ENCODE results near the gene PTPRD.

Gene PTPRD

GRCh38 chr9:9749591-9749990 lies 863.2 kb downstream of the PTPRD start:
- no peak overlapping the region for H3K9ac ChIP-seq (ENCODE audit: low read depth, low read length)
- no peaks in the 10 kb centered on the region for H3K9me3 ChIP-seq (ENCODE audit: control insufficient read depth, insufficient read depth, low read length)
- no peaks in the 10 kb centered on the region for H3K36me3 ChIP-seq (ENCODE audit: insufficient read depth, low read length)
- H3K4me1 ChIP-seq (ENCODE audit: insufficient read depth, low read length), result peaks cover 1% of the 10 kb centered on the region; the same call in 1 of the 2 replicates

DNA sequence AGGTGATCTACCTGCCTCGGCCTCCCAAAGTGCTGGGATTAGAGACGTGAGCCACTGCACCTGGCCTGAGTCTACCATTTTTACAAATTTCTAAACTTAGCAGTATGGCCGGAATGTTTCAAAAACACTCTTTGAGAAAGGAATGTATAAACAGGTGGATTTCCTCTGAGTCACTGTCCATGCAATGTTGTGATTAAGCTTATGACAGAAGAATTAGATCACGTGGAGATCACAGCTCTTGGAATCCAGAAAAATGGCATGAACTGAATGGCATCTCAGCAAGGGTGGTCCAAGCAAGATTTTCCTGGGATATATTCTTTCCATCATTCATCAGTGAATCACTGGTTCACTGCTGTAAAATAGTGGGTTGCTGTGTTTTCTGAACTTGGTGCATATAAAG lies 865.0 kb downstream of the PTPRD start:
- no peak overlapping the region for H3K9ac ChIP-seq (ENCODE audit: low read depth, low read length)

DNA sequence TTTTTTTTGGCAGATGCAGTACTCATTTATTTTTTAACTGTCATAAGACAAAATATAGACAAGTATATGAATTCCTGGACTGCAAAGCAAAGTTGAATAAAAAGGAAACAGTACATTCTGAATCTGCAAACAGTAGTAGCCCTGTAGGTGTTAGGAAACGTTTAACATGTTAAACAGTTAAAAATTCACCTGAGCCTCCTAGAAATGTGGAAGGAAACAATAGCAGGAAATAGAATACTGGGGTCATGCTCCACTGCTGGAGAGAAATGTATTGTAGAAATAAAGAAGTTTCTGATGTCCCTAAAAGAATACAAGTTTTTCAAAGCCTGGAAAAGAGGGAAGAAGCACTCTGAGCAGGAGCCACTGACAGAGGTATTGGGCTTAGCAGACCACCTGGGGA lies 866.0 kb downstream of the PTPRD start:
- Histone ChIP-seq H3K36me3 (ENCODE audit: insufficient read depth, low read length) (no peaks in the 10 kb centered on the region), H3K9ac (ENCODE audit: low read depth, low read length) (no peak overlapping the region), H3K4me1 (ENCODE audit: insufficient read depth, low read length) (no peaks in the 10 kb centered on the region), H3K9me3 (ENCODE audit: control insufficient read depth, insufficient read depth, low read length) (no peaks in the 10 kb centered on the region)

More for the DNA sequence above, 865.0 kb downstream of the PTPRD start:
- Histone ChIP-seq H3K9me3 (ENCODE audit: control insufficient read depth, insufficient read depth, low read length) (no peaks in the 10 kb centered on the region), H3K4me1 (ENCODE audit: insufficient read depth, low read length) (no peaks in the 10 kb centered on the region), H3K36me3 (ENCODE audit: insufficient read depth, low read length) (no peaks in the 10 kb centered on the region)

- no peak overlapping the region for H3K9ac ChIP-seq (ENCODE audit: low read depth, low read length)
- no peaks in the 10 kb centered on the region for H3K36me3 ChIP-seq (ENCODE audit: insufficient read depth, low read length)
- no peaks in the 10 kb centered on the region for H3K9me3 ChIP-seq (ENCODE audit: control insufficient read depth, insufficient read depth, low read length)
Observed at GRCh38 chr9:9743822-9744221, 869.0 kb downstream of the PTPRD start.

DNA sequence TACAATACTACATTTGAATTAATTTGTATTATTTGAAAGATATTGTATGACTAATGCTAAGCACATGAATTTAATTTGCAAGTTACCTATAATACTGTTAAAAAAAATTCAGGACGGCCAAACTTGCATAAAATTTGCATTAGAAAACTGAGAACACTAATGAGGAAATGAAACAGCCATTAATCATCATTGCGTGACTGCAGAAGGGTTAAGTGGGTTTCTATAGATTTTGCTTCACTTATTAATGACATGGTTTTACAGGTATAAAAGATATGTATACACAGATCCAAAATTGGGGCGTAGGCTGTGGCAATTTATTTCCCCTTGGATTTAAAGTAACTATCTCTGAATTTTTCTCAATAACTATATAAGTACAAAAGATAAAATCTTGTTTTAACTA lies 882.6 kb downstream of the PTPRD start:
- H3K9me3 ChIP-seq (ENCODE audit: control insufficient read depth, insufficient read depth, low read length), result no peaks in the 10 kb centered on the region
- no peaks in the 10 kb centered on the region; the same call in 1 of the 2 replicates for H3K4me1 ChIP-seq (ENCODE audit: insufficient read depth, low read length)
- no peaks in the 10 kb centered on the region for H3K36me3 ChIP-seq (ENCODE audit: insufficient read depth, low read length)
- no peak overlapping the region for H3K9ac ChIP-seq (ENCODE audit: low read depth, low read length)

More at GRCh38 chr9:9743822-9744221, 869.0 kb downstream of the PTPRD start:
- no peaks in the 10 kb centered on the region for H3K4me1 ChIP-seq (ENCODE audit: insufficient read depth, low read length)

GRCh38 chr9:9729082-9729481 lies 883.7 kb downstream of the PTPRD start:
- H3K9me3 ChIP-seq (ENCODE audit: control insufficient read depth, insufficient read depth, low read length), result no peaks in the 10 kb centered on the region
- no peaks in the 10 kb centered on the region for H3K36me3 ChIP-seq (ENCODE audit: insufficient read depth, low read length)
- H3K9ac ChIP-seq (ENCODE audit: low read depth, low read length), result no peak overlapping the region
- H3K4me1 ChIP-seq (ENCODE audit: insufficient read depth, low read length), result no peaks in the 10 kb centered on the region; the same call in 1 of the 2 replicates

DNA sequence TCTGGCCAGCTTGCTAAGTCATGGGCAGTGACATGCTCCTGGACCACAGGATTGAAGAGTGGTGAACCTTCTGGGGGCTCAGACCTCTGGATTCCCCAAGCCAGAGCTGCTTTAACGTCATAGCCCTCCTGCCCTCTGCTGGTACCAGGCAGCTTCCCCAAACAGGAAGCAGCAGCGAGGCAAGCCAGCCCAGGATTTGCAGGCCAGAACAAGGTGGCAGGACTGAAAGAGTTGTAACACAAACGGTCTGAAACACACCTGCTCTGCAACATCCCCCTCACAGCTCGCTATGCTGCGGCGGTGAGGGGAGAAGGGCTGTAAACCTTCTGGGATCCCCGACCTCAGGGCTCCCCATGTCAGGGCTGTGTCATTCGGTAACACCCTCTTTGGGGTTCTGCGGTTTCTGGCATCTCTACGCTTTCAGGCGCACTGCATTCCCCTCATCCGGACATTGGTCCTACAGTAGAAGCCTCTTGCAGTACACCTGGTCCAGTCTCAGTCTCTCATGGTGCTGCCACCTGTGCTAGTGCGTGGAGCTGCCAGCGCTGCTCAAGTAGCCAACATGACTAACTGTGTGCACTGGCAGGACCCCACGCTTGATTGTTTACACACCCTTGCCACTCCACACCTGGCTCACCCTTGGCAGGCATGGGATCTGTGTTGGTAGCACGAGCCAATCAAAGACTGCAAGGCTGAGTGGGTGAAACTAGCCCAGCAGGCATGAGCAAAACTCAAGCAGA lies 893.3 kb downstream of the PTPRD start:
- Histone ChIP-seq H3K4me1 (ENCODE audit: insufficient read depth, low read length) (no peaks in the 10 kb centered on the region), H3K9me3 (ENCODE audit: control insufficient read depth, insufficient read depth, low read length) (no peaks in the 10 kb centered on the region; the same call in none of the 2 replicates), H3K36me3 (ENCODE audit: insufficient read depth, low read length) (no peaks in the 10 kb centered on the region), H3K9ac (ENCODE audit: low read depth, low read length) (no peak overlapping the region)

- H3K9me3 ChIP-seq (ENCODE audit: control insufficient read depth, insufficient read depth, low read length), result no peaks in the 10 kb centered on the region; the same call in none of the 2 replicates
- H3K36me3 ChIP-seq (ENCODE audit: insufficient read depth, low read length), result no peaks in the 10 kb centered on the region
- H3K4me1 ChIP-seq (ENCODE audit: insufficient read depth, low read length), result no peaks in the 10 kb centered on the region
- H3K9ac ChIP-seq (ENCODE audit: low read depth, low read length), result no peak overlapping the region
Observed at GRCh38 chr9:9718691-9719090, 894.1 kb downstream of the PTPRD start.

- Histone ChIP-seq H3K36me3 (ENCODE audit: insufficient read depth, low read length) (no peaks in the 10 kb centered on the region), H3K4me1 (ENCODE audit: insufficient read depth, low read length) (no peaks in the 10 kb centered on the region), H3K9ac (ENCODE audit: low read depth, low read length) (no peak overlapping the region), H3K9me3 (ENCODE audit: control insufficient read depth, insufficient read depth, low read length) (no peaks in the 10 kb centered on the region)
Observed at GRCh38 chr9:9679433-9679832, 933.4 kb downstream of the PTPRD start.

- Histone ChIP-seq H3K4me1 (ENCODE audit: insufficient read depth, low read length) (no peaks in the 10 kb centered on the region), H3K9me3 (ENCODE audit: control insufficient read depth, insufficient read depth, low read length) (no peaks in the 10 kb centered on the region), H3K9ac (ENCODE audit: low read depth, low read length) (no peak overlapping the region), H3K36me3 (ENCODE audit: insufficient read depth, low read length) (no peaks in the 10 kb centered on the region)
Observed at GRCh38 chr9:9674461-9674860, 938.3 kb downstream of the PTPRD start.

- no peaks in the 10 kb centered on the region for H3K9me3 ChIP-seq (ENCODE audit: control insufficient read depth, insufficient read depth, low read length)
- no peaks in the 10 kb centered on the region for H3K36me3 ChIP-seq (ENCODE audit: insufficient read depth, low read length)
- H3K9ac ChIP-seq (ENCODE audit: low read depth, low read length), result no peak overlapping the region
- H3K4me1 ChIP-seq (ENCODE audit: insufficient read depth, low read length), result no peaks in the 10 kb centered on the region
Observed at GRCh38 chr9:9670454-9670853, 942.3 kb downstream of the PTPRD start.

GRCh38 chr9:9645006-9645405 lies 967.8 kb downstream of the PTPRD start:
- Histone ChIP-seq H3K4me1 (ENCODE audit: insufficient read depth, low read length) (no peaks in the 10 kb centered on the region), H3K9ac (ENCODE audit: low read depth, low read length) (no peak overlapping the region), H3K36me3 (ENCODE audit: insufficient read depth, low read length) (no peaks in the 10 kb centered on the region), H3K9me3 (ENCODE audit: control insufficient read depth, insufficient read depth, low read length) (no peaks in the 10 kb centered on the region)

DNA sequence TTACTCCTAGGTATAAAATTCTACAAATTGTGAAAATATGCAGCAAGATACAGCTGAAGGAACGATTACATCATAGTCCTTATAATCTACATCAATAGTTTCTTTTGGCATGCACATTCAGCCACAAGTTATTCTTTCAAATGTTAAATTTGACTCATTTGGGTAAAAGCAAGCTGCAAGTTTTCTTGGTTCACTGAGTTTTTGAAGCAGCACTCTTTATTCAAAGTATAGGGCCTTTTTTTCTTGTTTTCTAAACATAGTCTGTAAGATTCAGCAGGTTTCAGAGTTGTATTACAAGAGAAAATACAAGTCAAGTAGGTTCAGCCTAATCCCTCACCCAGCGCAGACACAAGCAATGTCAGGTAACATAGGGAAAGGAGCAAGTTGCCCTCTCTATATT lies 981.5 kb downstream of the PTPRD start:
- no peaks in the 10 kb centered on the region for H3K36me3 ChIP-seq (ENCODE audit: insufficient read depth, low read length)
- H3K9me3 ChIP-seq (ENCODE audit: control insufficient read depth, insufficient read depth, low read length), result no peaks in the 10 kb centered on the region
- peaks cover 16% of the 10 kb centered on the region for H3K4me1 ChIP-seq (ENCODE audit: insufficient read depth, low read length)
- H3K9ac ChIP-seq (ENCODE audit: low read depth, low read length), result no peak overlapping the region

- Histone ChIP-seq H3K4me1 (ENCODE audit: insufficient read depth, low read length) (peaks cover 9% of the 10 kb centered on the region), H3K36me3 (ENCODE audit: insufficient read depth, low read length) (no peaks in the 10 kb centered on the region), H3K9me3 (ENCODE audit: control insufficient read depth, insufficient read depth, low read length) (no peaks in the 10 kb centered on the region), H3K9ac (ENCODE audit: low read depth, low read length) (no peak overlapping the region)
Observed at GRCh38 chr9:9625248-9625647, 987.6 kb downstream of the PTPRD start.

GRCh38 chr9:9623506-9623905 lies 989.3 kb downstream of the PTPRD start:
- H3K4me1 ChIP-seq (ENCODE audit: insufficient read depth, low read length), result no peaks in the 10 kb centered on the region

More at GRCh38 chr9:9623506-9623905, 989.3 kb downstream of the PTPRD start:
- Histone ChIP-seq H3K9ac (ENCODE audit: low read depth, low read length) (no peak overlapping the region), H3K36me3 (ENCODE audit: insufficient read depth, low read length) (no peaks in the 10 kb centered on the region), H3K9me3 (ENCODE audit: control insufficient read depth, insufficient read depth, low read length) (no peaks in the 10 kb centered on the region)
